HEK293T (cell line): ENCODE results near the gene TRIP4.

ENCODE experiments used
- ARNT ChIP-seq: fragments of 450-650 bp; IDR thresholded peaks from 2 replicates; pipeline ENCODE4 v1.6.1; 2017; ENCODE audit warnings: mild to moderate bottlenecking
- FOXA1 ChIP-seq: fragments of 450-650 bp; IDR thresholded peaks from 2 replicates; pipeline ENCODE4 v1.6.1; 2016; ENCODE audit warnings: mild to moderate bottlenecking
- FOXK2 ChIP-seq: fragments of 450-650 bp; IDR thresholded peaks from 2 replicates; pipeline ENCODE4 v1.6.1; 2016; ENCODE audit warnings: mild to moderate bottlenecking
- FOXM1 ChIP-seq: fragments of 450-650 bp; IDR thresholded peaks from 2 replicates; pipeline ENCODE4 v1.6.1; 2017; ENCODE audit warnings: mild to moderate bottlenecking, borderline replicate concordance
- SP1 ChIP-seq: fragments of 450-650 bp; IDR thresholded peaks from 2 replicates; pipeline ENCODE4 v1.6.1; 2017
- SUZ12 ChIP-seq: fragments of 450-650 bp; IDR thresholded peaks from 2 replicates; pipeline ENCODE4 v1.6.1; 2016; ENCODE audit warnings: mild to moderate bottlenecking
- ZNF384 ChIP-seq: fragments of 450-650 bp; IDR thresholded peaks from 2 replicates; pipeline ENCODE4 v1.6.1; 2016
- TF ChIP-seq, protein P1 (sequence below): fragments of 450-650 bp; IDR thresholded peaks from 2 replicates; pipeline ENCODE4 v1.6.1; 2016

DNA sequence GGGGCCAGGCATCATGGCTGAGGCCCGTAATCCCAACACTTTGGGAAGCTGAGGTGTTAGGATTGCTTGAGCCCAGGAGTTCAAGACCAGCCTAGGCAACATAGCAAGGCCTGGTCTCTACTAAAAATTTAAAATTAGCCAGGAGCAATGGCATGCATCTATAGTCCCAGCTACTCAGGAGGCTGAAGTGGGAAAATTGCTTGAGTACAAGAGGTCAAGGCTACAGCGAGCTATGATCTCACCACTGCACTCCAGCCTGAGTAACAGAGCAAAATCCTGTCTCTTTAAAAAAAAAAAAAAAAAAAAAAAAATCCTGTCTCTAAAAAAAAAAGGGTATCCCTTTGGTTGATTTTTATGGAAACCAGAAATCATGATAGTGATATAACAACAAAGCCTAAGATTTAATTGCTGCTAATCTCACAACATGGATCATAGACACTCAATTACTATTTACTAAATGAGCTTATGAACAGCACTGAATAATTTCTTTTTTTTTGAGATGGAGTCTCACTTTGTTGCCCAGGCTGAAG lies 18.5 kb upstream of the TRIP4 start:
- no peak for TF ChIP-seq FOXA1
- TF ChIP-seq ZNF384: 0 out of 2 replicates have a peak, but pooled peaks have one; percentile 44
- TF ChIP-seq, protein P1, sequence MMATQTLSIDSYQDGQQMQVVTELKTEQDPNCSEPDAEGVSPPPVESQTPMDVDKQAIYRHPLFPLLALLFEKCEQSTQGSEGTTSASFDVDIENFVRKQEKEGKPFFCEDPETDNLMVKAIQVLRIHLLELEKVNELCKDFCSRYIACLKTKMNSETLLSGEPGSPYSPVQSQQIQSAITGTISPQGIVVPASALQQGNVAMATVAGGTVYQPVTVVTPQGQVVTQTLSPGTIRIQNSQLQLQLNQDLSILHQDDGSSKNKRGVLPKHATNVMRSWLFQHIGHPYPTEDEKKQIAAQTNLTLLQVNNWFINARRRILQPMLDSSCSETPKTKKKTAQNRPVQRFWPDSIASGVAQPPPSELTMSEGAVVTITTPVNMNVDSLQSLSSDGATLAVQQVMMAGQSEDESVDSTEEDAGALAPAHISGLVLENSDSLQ: no peak
- TF ChIP-seq ARNT: no peak
- TF ChIP-seq FOXK2: no peak
- TF ChIP-seq SP1: no peak
- TF ChIP-seq SUZ12: no peak
- no peak for TF ChIP-seq FOXM1
